BLaER1 treated with 17β-estradiol and CSF1 and Interleukin-3, amounts not matched to agents 10 nM and 100 nM (cell line): ENCODE data around the gene NKTR.
A peak's percentile ranks its signal among the peaks of the same experiment; 100 is the strongest.

Experiments used
- H3K27ac ChIP-seq, 11 experiments: shearing (Covaris generic); formaldehyde crosslinking; 2 replicates each; pipeline ENCODE4 v1.8.1; 2022
- H3K27me3 ChIP-seq, 11 experiments: shearing (Covaris generic); formaldehyde crosslinking; 2 replicates each; pipeline ENCODE4 v1.8.1; 2022
- H3K36me3 ChIP-seq, 11 experiments: shearing (Covaris generic); formaldehyde crosslinking; 2 replicates each; pipeline ENCODE4 v1.8.1; 2022
- H3K4me1 ChIP-seq, 10 experiments: shearing (Covaris generic); formaldehyde crosslinking; 2 replicates each; pipeline ENCODE4 v1.8.1; 2022
- H3K4me2 ChIP-seq, 11 experiments: shearing (Covaris generic); formaldehyde crosslinking; 2 replicates each; pipeline ENCODE4 v1.8.1; 2022
- H3K4me3 ChIP-seq, 10 experiments: shearing (Covaris generic); formaldehyde crosslinking; 2 replicates each; pipeline ENCODE4 v1.8.1; 2022
- H3K9ac ChIP-seq, 11 experiments: shearing (Covaris generic); formaldehyde crosslinking; 2 replicates each; pipeline ENCODE4 v1.8.1; 2022
- H3K9me3 ChIP-seq, 11 experiments: shearing (Covaris generic); formaldehyde crosslinking; replicated peaks in 1 of 11; 2 replicates each; pipeline ENCODE4 v1.8.1; 2022
- H4K20me1 ChIP-seq, 11 experiments: shearing (Covaris generic); formaldehyde crosslinking; 2 replicates each; pipeline ENCODE4 v1.8.1; 2022
- Cebpa-rat ChIP-seq, 11 experiments: shearing (Covaris generic); IDR thresholded peaks; 2 replicates each; pipeline ENCODE4 v1.8.1; 2022

The NKTR gene

DNA sequence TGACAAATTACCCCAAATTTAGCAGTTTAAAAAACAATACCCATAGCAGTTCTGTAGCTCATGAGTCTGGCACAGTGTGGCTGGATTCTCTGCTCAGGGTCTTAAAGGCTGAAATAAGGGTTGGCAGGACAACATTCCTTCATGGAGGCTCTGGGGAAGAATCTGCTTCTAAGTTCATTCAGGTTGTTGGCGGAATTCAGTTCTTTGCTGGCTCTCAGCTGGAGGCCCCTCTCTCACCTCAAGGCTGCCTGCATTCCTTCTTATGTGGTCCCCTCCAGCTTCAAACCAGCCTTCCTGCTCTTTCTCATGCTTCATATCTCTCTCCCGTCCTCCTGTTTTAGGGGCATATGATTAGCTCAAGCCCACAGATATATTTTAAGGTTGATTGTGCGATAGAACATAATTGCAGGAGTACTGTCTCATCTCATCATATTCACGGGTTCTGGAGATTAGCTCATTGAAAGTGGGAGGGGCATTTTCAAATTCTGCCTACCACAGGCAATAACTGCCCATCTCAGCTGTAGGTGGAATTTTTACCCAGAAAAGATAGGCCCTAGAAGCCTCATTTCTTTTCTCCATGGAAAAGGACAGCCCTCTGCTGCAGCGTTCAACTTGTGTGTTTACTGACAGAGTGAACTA, 47.5 kb downstream of the NKTR start:
- Histone ChIP-seq H3K27me3 (no peaks in the 10 kb centered on the region), H3K27ac (peak overlapping the region in 2 of 11 experiments; percentile 7 to 26; a peak in 1 of 22 replicates), H3K9me3 (no peaks in the 10 kb centered on the region), H3K4me2 (no peak overlapping the region), H3K9ac (peak overlapping the region in 2 of 11 experiments; percentile 1 to 50; a peak in 1 of 22 replicates), H3K4me1 (peaks cover 17 to 37% (median 33%) of the 10 kb centered on the region in 10 experiments), H4K20me1 (peaks cover 0 to 95% (median 83%) of the 10 kb centered on the region in 11 experiments; a peak in 19 of 22 replicates), H3K36me3 (peaks cover 70 to 89% (median 82%) of the 10 kb centered on the region in 11 experiments), H3K4me3 (no peak overlapping the region)
- TF ChIP-seq Cebpa-rat (IDR thresholded peaks at IDR 0.05): no peak

DNA sequence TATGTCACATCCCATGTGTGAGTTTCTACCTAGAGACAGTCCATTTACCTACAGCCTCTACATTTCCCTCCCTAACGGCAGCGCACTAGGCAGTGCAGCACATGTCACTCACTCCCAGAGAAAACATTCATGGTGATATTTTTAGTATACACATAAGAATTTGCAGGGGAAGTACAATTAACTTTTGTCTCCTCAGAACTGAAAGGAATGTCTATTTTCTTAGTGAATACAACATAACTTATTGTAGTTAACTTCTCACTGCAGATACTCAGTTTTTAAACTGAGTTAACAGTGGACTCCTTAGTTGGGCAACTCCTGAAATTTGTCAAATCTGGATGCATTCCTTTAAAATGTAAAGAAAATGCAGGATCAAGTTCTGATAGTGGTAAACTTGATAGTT, 48.5 kb downstream of the NKTR start:
- Histone ChIP-seq H3K4me2 (no peak overlapping the region), H3K4me3 (no peak overlapping the region), H3K9me3 (no peaks in the 10 kb centered on the region), H3K4me1 (peaks cover 27 to 46% (median 40%) of the 10 kb centered on the region in 10 experiments), H3K27ac (no peak overlapping the region), H4K20me1 (peaks cover 0 to 85% (median 77%) of the 10 kb centered on the region in 11 experiments; a peak in 19 of 22 replicates), H3K27me3 (no peaks in the 10 kb centered on the region), H3K9ac (no peak overlapping the region), H3K36me3 (peaks cover 59 to 78% (median 71%) of the 10 kb centered on the region in 11 experiments)
- TF ChIP-seq Cebpa-rat (IDR thresholded peaks at IDR 0.05): no peak

DNA sequence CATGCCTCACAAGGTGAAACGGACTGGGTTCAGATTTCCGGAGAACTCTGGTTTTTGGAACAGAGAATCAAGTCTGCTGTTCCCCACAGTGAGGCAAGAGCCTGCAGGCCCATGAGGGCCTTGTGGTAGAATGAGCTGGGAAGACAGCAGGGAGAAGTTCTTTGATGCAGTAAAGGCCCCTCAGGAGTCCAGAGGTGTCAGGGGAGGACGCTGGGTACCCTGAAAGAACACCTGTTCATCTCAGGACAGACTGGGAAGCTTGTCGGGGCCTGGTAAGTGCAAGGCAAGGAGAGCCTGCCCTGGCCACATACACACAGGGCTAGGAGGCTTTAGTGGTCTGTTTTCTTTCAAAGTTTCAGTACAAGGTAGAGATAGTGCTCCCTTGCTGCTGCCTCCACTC, 49.3 kb downstream of the NKTR start:
- H3K9ac ChIP-seq: peak overlapping the region in 1 of 11 experiments; percentile 11; a peak in 1 of 22 replicates
- no peak overlapping the region for H3K4me2 ChIP-seq
- no peaks in the 10 kb centered on the region for H3K27me3 ChIP-seq
- peaks cover 29 to 49% (median 42%) of the 10 kb centered on the region in 10 experiments for H3K4me1 ChIP-seq
- H4K20me1 ChIP-seq: peaks cover 0 to 77% (median 70%) of the 10 kb centered on the region in 11 experiments; a peak in 18 of 22 replicates
- H3K36me3 ChIP-seq: peaks cover 51 to 71% (median 64%) of the 10 kb centered on the region in 11 experiments
- no peak for TF ChIP-seq Cebpa-rat (IDR thresholded peaks at IDR 0.05)
- H3K27ac ChIP-seq: 0 out of 22 replicates have a peak overlapping the region, but pooled peaks of 1 of the 11 experiments have one; percentile 10
- no peak overlapping the region for H3K4me3 ChIP-seq
- no peaks in the 10 kb centered on the region for H3K9me3 ChIP-seq

DNA sequence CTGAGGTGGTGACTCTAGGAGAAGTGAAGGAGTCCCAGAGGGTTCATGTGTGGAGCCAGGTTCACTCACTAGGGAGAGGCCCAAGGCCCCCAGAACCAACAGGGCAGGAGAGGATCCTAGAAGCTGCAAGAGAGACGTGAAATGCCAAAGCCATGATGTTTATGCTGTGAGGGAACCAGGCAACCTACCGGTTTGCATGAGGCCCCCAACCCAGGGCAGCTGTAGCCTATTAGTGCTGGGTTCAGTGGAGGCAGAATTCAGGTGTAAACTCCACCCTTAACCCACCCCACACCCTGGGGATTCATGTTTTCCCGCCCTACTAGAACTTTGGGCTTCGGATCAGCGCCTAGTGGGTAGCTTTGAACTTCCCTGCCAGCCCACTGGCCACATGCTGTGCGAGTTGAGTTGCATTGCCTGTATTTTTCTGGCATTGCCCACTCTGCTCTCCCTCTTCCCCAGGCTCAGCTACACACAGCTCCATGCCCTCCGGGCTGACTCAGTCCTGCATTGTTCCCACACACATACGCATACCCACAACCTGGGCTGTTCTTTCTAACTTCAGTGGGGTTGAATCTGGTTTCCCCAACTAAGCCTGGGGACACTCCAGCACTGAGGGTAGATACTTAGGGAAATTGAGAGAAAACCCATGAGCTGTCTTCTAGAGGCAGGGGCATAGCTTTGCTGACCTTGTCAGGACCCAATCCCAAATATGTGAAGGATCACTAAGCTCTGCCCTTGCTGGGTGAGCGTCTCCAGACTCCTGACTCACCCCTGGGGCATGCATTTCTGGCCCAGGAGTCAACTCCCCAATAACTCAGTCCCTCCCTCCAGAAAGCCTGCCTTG, 51.0 kb downstream of the NKTR start:
- H3K4me2 ChIP-seq: peak overlapping the region; percentile 89 to 100 (median 99)
- H4K20me1 ChIP-seq: peaks cover 0 to 72% (median 59%) of the 10 kb centered on the region in 11 experiments; a peak in 17 of 22 replicates
- peak overlapping the region in 8 of 11 experiments; percentile 11 to 96 (median 94); a peak in 14 of 22 replicates for H3K27ac ChIP-seq
- no peaks in the 10 kb centered on the region for H3K27me3 ChIP-seq
- peaks cover 34 to 54% (median 47%) of the 10 kb centered on the region in 11 experiments for H3K36me3 ChIP-seq
- H3K9me3 ChIP-seq: no peaks in the 10 kb centered on the region
- H3K4me3 ChIP-seq: peak overlapping the region in 6 of 10 experiments; percentile 78 to 99 (median 89); a peak in 7 of 20 replicates
- peaks cover 46 to 64% (median 56%) of the 10 kb centered on the region in 10 experiments for H3K4me1 ChIP-seq
- peak overlapping the region; percentile 38 to 98 (median 94); a peak in 19 of 22 replicates for H3K9ac ChIP-seq
- no peak for TF ChIP-seq Cebpa-rat (IDR thresholded peaks at IDR 0.05)

DNA sequence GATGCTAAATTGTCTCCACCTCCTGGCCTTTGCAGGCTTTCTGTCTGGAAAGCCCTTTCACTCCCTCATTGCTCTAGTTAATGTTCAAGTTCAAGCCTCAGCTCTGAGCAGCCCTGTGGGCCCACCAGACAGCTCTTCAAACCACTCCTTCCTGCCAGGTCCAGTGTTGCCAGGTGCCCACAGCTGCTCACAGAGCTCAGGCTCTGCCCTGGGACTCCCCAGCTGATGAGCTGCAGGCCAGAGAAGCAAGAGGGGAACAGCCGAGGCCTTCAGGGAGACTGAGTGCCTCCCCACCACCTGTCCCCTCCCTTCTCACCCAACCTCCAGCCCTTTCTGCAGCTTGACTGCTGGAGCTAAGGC, 51.7 kb downstream of the NKTR start:
- peak overlapping the region in 9 of 10 experiments; percentile 78 to 99 (median 87); a peak in 16 of 20 replicates for H3K4me3 ChIP-seq
- H3K27ac ChIP-seq: peak overlapping the region in 10 of 11 experiments; percentile 89 to 96 (median 94); a peak in 20 of 22 replicates
- peaks cover 54 to 65% (median 61%) of the 10 kb centered on the region in 10 experiments for H3K4me1 ChIP-seq

DNA sequence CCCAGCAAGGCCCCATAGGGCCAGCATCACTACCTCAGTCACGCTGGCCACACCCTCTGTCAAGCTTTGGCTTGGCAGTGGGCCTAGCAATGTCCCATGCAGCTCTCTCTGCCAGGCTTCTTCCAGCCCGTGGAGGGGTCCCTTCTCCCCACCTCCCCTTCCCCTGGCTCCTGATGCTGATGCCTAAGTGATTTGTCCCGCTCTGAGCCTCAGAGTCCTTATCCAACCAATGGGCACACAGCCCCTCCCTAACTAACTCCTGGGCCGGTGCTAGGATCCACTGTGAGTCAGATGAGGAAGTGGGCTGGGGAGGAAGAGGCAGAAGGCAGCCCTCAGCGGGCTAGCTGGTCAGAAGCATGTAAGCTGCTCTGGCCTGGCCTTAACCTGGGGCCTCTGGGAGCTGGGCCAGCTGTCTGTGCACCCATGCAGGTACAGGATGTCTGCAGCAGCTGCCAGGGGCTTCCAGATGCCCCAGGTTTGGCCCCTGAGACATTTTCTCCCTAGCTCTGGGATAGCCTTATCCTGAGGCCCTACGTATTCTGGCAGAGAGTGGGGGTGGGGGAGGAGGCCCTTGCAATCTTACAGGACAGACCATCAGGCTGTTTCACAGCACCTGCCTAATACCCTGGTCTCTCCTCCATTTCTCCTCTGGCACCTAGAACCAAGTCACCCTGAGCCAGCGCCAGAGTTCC, 52.3 kb downstream of the NKTR start:
- peak overlapping the region; percentile 89 to 100 (median 99) for H3K4me2 ChIP-seq
- H3K9ac ChIP-seq: peak overlapping the region; percentile 91 to 98 (median 94)

More for the DNA sequence above, 51.7 kb downstream of the NKTR start:
- Histone ChIP-seq H3K4me2 (peak overlapping the region; percentile 89 to 100 (median 99)), H3K9me3 (no peaks in the 10 kb centered on the region), H4K20me1 (peaks cover 0 to 72% (median 53%) of the 10 kb centered on the region in 11 experiments; a peak in 17 of 22 replicates), H3K36me3 (peaks cover 27 to 46% (median 39%) of the 10 kb centered on the region in 11 experiments), H3K27me3 (no peaks in the 10 kb centered on the region), H3K9ac (peak overlapping the region; percentile 38 to 98 (median 94); a peak in 20 of 22 replicates)
- no peak for TF ChIP-seq Cebpa-rat (IDR thresholded peaks at IDR 0.05)

DNA sequence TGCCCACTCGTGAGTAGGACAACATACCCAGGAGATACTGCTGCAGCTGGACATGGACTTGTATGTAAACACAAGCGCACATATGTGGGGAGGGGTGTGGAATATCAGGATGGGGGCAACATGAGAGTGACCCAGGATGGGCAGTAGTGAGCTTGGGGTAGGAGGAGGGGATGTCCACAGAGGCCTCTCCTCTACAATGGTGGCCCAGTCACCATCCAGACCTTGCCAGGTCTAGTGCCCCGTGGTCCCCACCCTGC, 52.7 kb downstream of the NKTR start:
- Histone ChIP-seq H3K4me2 (peak overlapping the region; percentile 89 to 100 (median 99)), H3K27ac (peak overlapping the region; percentile 88 to 96 (median 94)), H3K9ac (peak overlapping the region; percentile 91 to 98 (median 94)), H3K4me1 (peaks cover 62 to 75% (median 70%) of the 10 kb centered on the region in 10 experiments), H3K4me3 (peak overlapping the region; percentile 78 to 99 (median 86)), H4K20me1 (peaks cover 0 to 64% (median 43%) of the 10 kb centered on the region in 11 experiments; a peak in 17 of 22 replicates), H3K9me3 (no peaks in the 10 kb centered on the region), H3K27me3 (no peaks in the 10 kb centered on the region), H3K36me3 (peaks cover 17 to 36% (median 29%) of the 10 kb centered on the region in 11 experiments)
- no peak for TF ChIP-seq Cebpa-rat (IDR thresholded peaks at IDR 0.05)

More for the DNA sequence above, 52.3 kb downstream of the NKTR start:
- H3K9me3 ChIP-seq: no peaks in the 10 kb centered on the region
- no peak for TF ChIP-seq Cebpa-rat (IDR thresholded peaks at IDR 0.05)
- H3K36me3 ChIP-seq: peaks cover 22 to 41% (median 34%) of the 10 kb centered on the region in 11 experiments
- peak overlapping the region; percentile 78 to 99 (median 86) for H3K4me3 ChIP-seq
- H3K27me3 ChIP-seq: no peaks in the 10 kb centered on the region
- H3K4me1 ChIP-seq: peaks cover 59 to 71% (median 65%) of the 10 kb centered on the region in 10 experiments
- H3K27ac ChIP-seq: peak overlapping the region; percentile 88 to 96 (median 94)
- H4K20me1 ChIP-seq: peaks cover 0 to 69% (median 48%) of the 10 kb centered on the region in 11 experiments; a peak in 17 of 22 replicates
